ENCODE data around the gene DHTKD1. TPM values are rescaled to one million over a fixed set of nuclear protein-coding genes. Genes with fewer than 3 reads are reported as not detected.

The DHTKD1 gene
- polyA plus RNA-seq, 1 of the 3 experiments (the other 2 are of a cell fraction): 17.7 TPM

GRCh38 chr10:12140038-12140437 lies 71.3 kb downstream of the DHTKD1 start:
- Histone ChIP-seq H3K9ac (no peak overlapping the region), H3F3A (replicated peaks; ENCODE audit: insufficient read depth) (no peaks in the 10 kb centered on the region), H3K79me2 (ENCODE audit: insufficient read depth) (0 out of 2 replicates have a peak, but pooled peaks cover 3% of the 10 kb centered on the region), H2AFZ (ENCODE audit: low read depth) (no peak overlapping the region), H3K9me3 (no peaks in the 10 kb centered on the region), H3K36me3 (replicated peaks in 1 of 2; ENCODE audit: control insufficient read depth in 1 of 2, insufficient read depth in 2 of 2, low read length in 1 of 2) (peaks cover 40 to 69% of the 10 kb centered on the region in 2 experiments), H3K9me2 (no peaks in the 10 kb centered on the region), H3K4me2 (no peak overlapping the region), H3K4me1 (ENCODE audit: control insufficient read depth in 1 of 2, insufficient read depth in 2 of 2, low read depth in 1 of 2, low read length in 1 of 2) (no peaks in the 10 kb centered on the region), H3K4me3 (ENCODE audit: low read depth in 2 of 2, low read length in 1 of 2) (no peak overlapping the region), H4K20me1 (ENCODE audit: insufficient read depth) (no peaks in the 10 kb centered on the region), H3K27ac (ENCODE audit: low read depth in 2 of 2, low read length in 1 of 2) (no peak overlapping the region), H3K27me3 (ENCODE audit: insufficient read depth) (no peaks in the 10 kb centered on the region)
- ChIA-PET CTCF (interaction anchor here (3.6 kb wide), 1 partner anchor 10 kb away, joined by 17 read pairs; no protein-coding TSS in a partner anchor), POLR2A (no interaction called here)
- TF ChIP-seq GATA2 (CRISPR knock-in tag; IDR thresholded peaks at IDR 0.05): no peak
- no peak for TF ChIP-seq ELF1 (IDR thresholded peaks at IDR 0.05)
- no peak for TF ChIP-seq RFX5 (IDR thresholded peaks at IDR 0.05; ENCODE audit: low read length)
- no peak for TF ChIP-seq MXI1 (IDR thresholded peaks at IDR 0.05; ENCODE audit: low read depth, low read length)
- TF ChIP-seq EZH2phosphoT487 (IDR thresholded peaks at IDR 0.05; ENCODE audit: borderline replicate concordance, low read depth): no peak
- TF ChIP-seq POLR2AphosphoS5 (IDR thresholded peaks at IDR 0.05; ENCODE audit: low read depth, low read length): no peak
- TF ChIP-seq SMC3 (IDR thresholded peaks at IDR 0.05; ENCODE audit: low read depth, low read length): no peak
- no peak for TF ChIP-seq MEF2A (IDR thresholded peaks at IDR 0.05; ENCODE audit: borderline replicate concordance, low read depth)
- TF ChIP-seq NFIC (IDR thresholded peaks at IDR 0.05; ENCODE audit: borderline replicate concordance): no peak
- no peak for TF ChIP-seq YY1 (IDR thresholded peaks at IDR 0.05; ENCODE audit: low read depth)
- TF ChIP-seq SIN3A (IDR thresholded peaks at IDR 0.05; ENCODE audit: borderline replicate concordance, low read depth, low read length): no peak
- no peak for TF ChIP-seq RCOR1 (IDR thresholded peaks at IDR 0.05; ENCODE audit: low read length)
- TF ChIP-seq REST (IDR thresholded peaks at IDR 0.05; ENCODE audit: low read depth, low read length): no peak
- TF ChIP-seq EP300 (IDR thresholded peaks at IDR 0.05; ENCODE audit: borderline replicate concordance in 1 of 2, low read depth in 1 of 2, low read length in 1 of 2): no peak
- no peak for TF ChIP-seq CTCF (IDR thresholded peaks at IDR 0.05)
- TF ChIP-seq FOXJ3 (CRISPR knock-in tag; IDR thresholded peaks at IDR 0.05): no peak
- TF ChIP-seq TEAD4 (IDR thresholded peaks at IDR 0.05; ENCODE audit: borderline replicate concordance, insufficient read depth): no peak
- DNase-seq: no peak
- 69% methylated on average over 1 of the region's 1 CpG for WGBS (ENCODE audit: low lambda C conversion rate)
